GM23248 (cell line): ENCODE measurements around the gene PRKCA.

Experiments used
- EZH2 ChIP-seq: fragments of 200-600 bp; sonication (generic); IDR thresholded peaks from 2 replicates; pipeline ENCODE4 v1.6.1; 2018; ENCODE audit warnings: antibody characterized with exemption, mild to moderate bottlenecking; ENCODE audit not compliant: insufficient read depth, poor library complexity, severe bottlenecking
- EZH2phosphoT487 ChIP-seq: fragments of 200-600 bp; sonication (generic); IDR thresholded peaks from 2 replicates; pipeline ENCODE4 v1.6.1; 2018; ENCODE audit warnings: antibody characterized with exemption, moderate library complexity, mild to moderate bottlenecking, low read depth; ENCODE audit not compliant: insufficient read depth

DNA sequence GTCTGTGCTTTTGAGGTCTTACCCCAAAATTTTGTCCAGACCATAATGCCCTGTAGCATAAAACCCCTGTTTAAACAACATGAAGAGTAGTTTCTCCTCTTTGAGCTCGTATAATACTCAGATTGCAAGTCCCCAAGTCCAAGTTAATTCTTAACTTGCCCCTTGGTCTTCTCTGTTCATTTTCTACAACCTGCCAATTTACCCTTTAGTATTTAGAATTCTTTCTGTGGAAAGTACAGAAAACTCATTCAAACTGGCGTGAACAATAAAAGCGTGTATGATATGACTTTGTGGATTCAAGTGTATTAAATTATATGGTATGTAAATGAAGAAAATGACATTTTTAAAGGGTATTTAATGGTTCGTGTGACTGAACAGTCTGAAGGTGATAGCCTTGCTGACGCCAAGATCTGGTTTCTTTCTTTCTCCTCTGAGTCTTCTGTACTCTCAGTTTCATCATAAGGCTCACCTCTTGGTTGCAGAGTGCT lies 185.6 kb downstream of the PRKCA start:
- TF ChIP-seq EZH2 (no peak), EZH2phosphoT487 (no peak)
